HepG2 (cell line): Measurements from ENCODE around the gene OTUB2.

Experiments
- ARID5B ChIP-seq: IDR thresholded peaks from 2 replicates; pipeline ENCODE4 v1.4.0; 2020; ENCODE audit warnings: mild to moderate bottlenecking, missing genetic modification reagents
- ATF3 ChIP-seq: sonication (generic); formaldehyde crosslinking; IDR thresholded peaks from 2 replicates; pipeline ENCODE4 v1.4.0; 2020; ENCODE audit warnings: missing genetic modification reagents
- BCL3 ChIP-seq: sonication (generic); formaldehyde crosslinking; IDR thresholded peaks from 2 replicates; pipeline ENCODE4 v1.5.1; 2020; ENCODE audit warnings: mild to moderate bottlenecking, missing genetic modification reagents, moderate library complexity
- CBX5 ChIP-seq: sonication (generic); formaldehyde crosslinking; IDR thresholded peaks from 2 replicates; pipeline ENCODE4 v1.4.0; 2020; ENCODE audit warnings: missing genetic modification reagents, borderline replicate concordance
- CTCF ChIP-seq: sonication (generic); formaldehyde crosslinking; IDR thresholded peaks from 2 replicates; pipeline ENCODE4 v1.5.0; 2020; ENCODE audit warnings: mild to moderate bottlenecking, missing genetic modification reagents, moderate library complexity
- MAFF ChIP-seq: IDR thresholded peaks from 2 replicates; pipeline ENCODE4 v1.6.1; 2011; ENCODE audit warnings: low read depth, low read length, improper control_type of control experiment
- POLR2A ChIP-seq, 2 experiments: IDR thresholded peaks; 2 replicates each; pipeline ENCODE4 v1.6.1; 2011; ENCODE audit warnings: low read depth in 2 of 2, low read length in 2 of 2, mild to moderate bottlenecking in 1 of 2, moderate library complexity in 1 of 2; ENCODE audit not compliant: insufficient read depth in 1 of 2
- REPIN1 ChIP-seq: sonication (generic); formaldehyde crosslinking; IDR thresholded peaks from 2 replicates; pipeline ENCODE4 v1.8.0; 2022; ENCODE audit warnings: missing genetic modification reagents, low read depth, mild to moderate bottlenecking, borderline replicate concordance
- RFX5 ChIP-seq: IDR thresholded peaks from 2 replicates; pipeline ENCODE4 v1.6.1; 2011; ENCODE audit warnings: low read depth, low read length, improper control_type of control experiment
- SOX5 ChIP-seq: IDR thresholded peaks from 2 replicates; pipeline ENCODE4 v1.6.1; 2016; ENCODE audit warnings: borderline replicate concordance
- SP1 ChIP-seq, 2 experiments: fragments of 450-650 bp in 1 of 2; sonication (generic) in 1 of 2; formaldehyde crosslinking in 1 of 2; IDR thresholded peaks; 2 replicates each; pipeline versions ENCODE4 v1.4.0 to v1.6.1; 2016 to 2020; ENCODE audit warnings: missing genetic modification reagents in 1 of 2
- SP2 ChIP-seq: sonication (generic); formaldehyde crosslinking; IDR thresholded peaks from 2 replicates; pipeline ENCODE4 v1.5.1; 2020; ENCODE audit warnings: mild to moderate bottlenecking, missing genetic modification reagents
- ZBTB33 ChIP-seq: sonication (generic); formaldehyde crosslinking; IDR thresholded peaks from 2 replicates; pipeline ENCODE4 v1.4.0; 2020; ENCODE audit warnings: missing genetic modification reagents
- ZNF362 ChIP-seq: sonication (generic); formaldehyde crosslinking; IDR thresholded peaks from 2 replicates; pipeline ENCODE4 v1.4.0; 2020; ENCODE audit warnings: missing genetic modification reagents, mild to moderate bottlenecking, borderline replicate concordance

- TF ChIP-seq SP1 (IDR thresholded peaks at IDR 0.05): no peak
- no peak for TF ChIP-seq SP1 (CRISPR knock-in tag; IDR thresholded peaks at IDR 0.05)
- TF ChIP-seq CBX5 (CRISPR knock-in tag): no peak
- no peak for TF ChIP-seq CTCF (CRISPR knock-in tag)
- no peak for TF ChIP-seq SOX5 (CRISPR knock-in tag)
- TF ChIP-seq ZNF362 (CRISPR knock-in tag): no peak
- TF ChIP-seq RFX5: no peak
- TF ChIP-seq SP2 (CRISPR knock-in tag): no peak
- no peak for TF ChIP-seq BCL3 (CRISPR knock-in tag)
- TF ChIP-seq REPIN1 (CRISPR knock-in tag): no peak
- TF ChIP-seq ATF3 (CRISPR knock-in tag): no peak
- no peak for TF ChIP-seq MAFF
- no peak for TF ChIP-seq POLR2A (IDR thresholded peaks at IDR 0.05; ENCODE audit: insufficient read depth in 1 of 2, low read depth in 2 of 2, low read length in 2 of 2)
- no peak for TF ChIP-seq ARID5B (CRISPR knock-in tag)
- no peak for TF ChIP-seq ZBTB33
These were observed 32.8 kb upstream of the OTUB2 start for GRCh38 chr14:93993382-93993781.
